PC-3 (cell line): ENCODE measurements around the gene PRKACA. TPM values are rescaled to one million over a fixed set of nuclear protein-coding genes. Genes with fewer than 3 reads are reported as not detected.

Experiments
- ATAC-seq: fragments of 200-7000 bp; cut with Tn5 transposase; 2 replicates; pipeline ENCODE4 v1.9.1; 2020; ENCODE audit warnings: mild to moderate bottlenecking, moderate library complexity
- BruUV-seq: library from RNA; stranded (reverse); fragments of 400-500 nt; replicated peaks from 2 replicates; lab custom pipeline; 2021; lab: Mats Ljungman, UMichigan
- CTCF ChIA-PET: fragments of 300-600 bp; sonication (Branson Sonifier 250); formaldehyde crosslinking; loops from one replicate; lab custom pipeline; 2022; ENCODE audit warnings: antibody characterized with exemption; lab: Charles Lee
- POLR2A ChIA-PET: fragments of 300-600 bp; sonication (Branson Sonifier 250); formaldehyde crosslinking; loops from one replicate; lab custom pipeline; 2022; ENCODE audit warnings: antibody characterized with exemption; ENCODE audit not compliant: unreplicated experiment; lab: Charles Lee
- DNase-seq: peaks from one replicate; pipeline ENCODE4 v3.0.0-alpha.2; 2015
- H2AFZ ChIP-seq: fragments of 300-600 bp; sonication (generic); 2 replicates; pipeline ENCODE4 v1.6.0; 2016; ENCODE audit warnings: antibody characterized with exemption, low read length
- H3F3A ChIP-seq: fragments of 300-600 bp; sonication (generic); one replicate; pipeline ENCODE4 v1.6.0; 2017; ENCODE audit warnings: antibody characterized with exemption, low read length, control low read depth, mild to moderate bottlenecking; ENCODE audit not compliant: unreplicated experiment
- H3K27ac ChIP-seq: fragments of 300-600 bp; sonication (generic); 2 replicates; pipeline ENCODE4 v1.5.1; 2016; ENCODE audit warnings: mild to moderate bottlenecking, low read length
- H3K27me3 ChIP-seq: fragments of 300-600 bp; sonication (generic); 2 replicates; pipeline ENCODE4 v1.6.1; 2016; ENCODE audit warnings: low read length, mixed read lengths
- H3K36me3 ChIP-seq: fragments of 300-600 bp; sonication (generic); 2 replicates; pipeline ENCODE4 v1.6.1; 2016; ENCODE audit warnings: low read depth, mixed run types, low read length, mixed read lengths
- H3K4me1 ChIP-seq: fragments of 300-600 bp; sonication (generic); 2 replicates; pipeline ENCODE4 v1.5.1; 2016; ENCODE audit warnings: low read length; ENCODE audit not compliant: insufficient read depth
- H3K4me2 ChIP-seq: fragments of 300-600 bp; sonication (generic); 2 replicates; pipeline ENCODE4 v1.6.0; 2016; ENCODE audit warnings: low read length
- H3K4me3 ChIP-seq: fragments of 300-600 bp; sonication (generic); 2 replicates; pipeline ENCODE4 v1.5.1; 2016; ENCODE audit warnings: mild to moderate bottlenecking, low read length, mixed read lengths
- H3K79me2 ChIP-seq: fragments of 300-600 bp; sonication (generic); 2 replicates; pipeline ENCODE4 v1.6.1; 2017; ENCODE audit warnings: low read length, mixed read lengths
- H3K9ac ChIP-seq: fragments of 300-600 bp; sonication (generic); 2 replicates; pipeline ENCODE4 v1.6.0; 2016; ENCODE audit warnings: mild to moderate bottlenecking, low read length
- H3K9me2 ChIP-seq: fragments of 300-600 bp; sonication (generic); replicated peaks from 2 replicates; pipeline ENCODE4 v1.6.1; 2016; ENCODE audit warnings: mixed run types, low read length, mixed read lengths
- H3K9me3 ChIP-seq: fragments of 300-600 bp; sonication (generic); 2 replicates; pipeline ENCODE4 v1.6.1; 2016; ENCODE audit warnings: low read length, mixed read lengths
- H4K20me1 ChIP-seq: fragments of 300-600 bp; sonication (generic); 2 replicates; pipeline ENCODE4 v1.6.1; 2016; ENCODE audit warnings: low read length, mixed read lengths
- CTCF ChIP-seq: fragments of 300-600 bp; sonication (generic); conservative IDR thresholded peaks from 2 replicates; pipeline ENCODE4 v1.5.1; 2017; ENCODE audit warnings: antibody characterized with exemption, low read depth, mild to moderate bottlenecking, low read length
- EZH2 ChIP-seq: fragments of 300-600 bp; sonication (generic); IDR thresholded peaks from one replicate; pipeline ENCODE4 v1.6.1; 2017; ENCODE audit warnings: antibody characterized with exemption, mild to moderate bottlenecking, low read length; ENCODE audit not compliant: unreplicated experiment
- EZH2phosphoT487 ChIP-seq: fragments of 300-600 bp; sonication (generic); IDR thresholded peaks from 2 replicates; pipeline ENCODE4 v1.6.1; 2018; ENCODE audit warnings: mild to moderate bottlenecking, antibody characterized with exemption, low read length, borderline replicate concordance
- intact Hi-C: fragments of 100-400 bp; cut with micrococcal nuclease; formaldehyde crosslinking; loops from 2 replicates; pipeline ENCODE4 v1.9.0; 2023
- total RNA-seq: library from RNA; depleted of rRNA; stranded (reverse); fragments of >200 nt; gene quantifications from 2 replicates; pipeline ENCODE4 v1.2.3, GENCODE V29; 2014

PRKACA gene
- total RNA-seq, 1 experiment from 2014 or later = 50.2 TPM

DNA sequence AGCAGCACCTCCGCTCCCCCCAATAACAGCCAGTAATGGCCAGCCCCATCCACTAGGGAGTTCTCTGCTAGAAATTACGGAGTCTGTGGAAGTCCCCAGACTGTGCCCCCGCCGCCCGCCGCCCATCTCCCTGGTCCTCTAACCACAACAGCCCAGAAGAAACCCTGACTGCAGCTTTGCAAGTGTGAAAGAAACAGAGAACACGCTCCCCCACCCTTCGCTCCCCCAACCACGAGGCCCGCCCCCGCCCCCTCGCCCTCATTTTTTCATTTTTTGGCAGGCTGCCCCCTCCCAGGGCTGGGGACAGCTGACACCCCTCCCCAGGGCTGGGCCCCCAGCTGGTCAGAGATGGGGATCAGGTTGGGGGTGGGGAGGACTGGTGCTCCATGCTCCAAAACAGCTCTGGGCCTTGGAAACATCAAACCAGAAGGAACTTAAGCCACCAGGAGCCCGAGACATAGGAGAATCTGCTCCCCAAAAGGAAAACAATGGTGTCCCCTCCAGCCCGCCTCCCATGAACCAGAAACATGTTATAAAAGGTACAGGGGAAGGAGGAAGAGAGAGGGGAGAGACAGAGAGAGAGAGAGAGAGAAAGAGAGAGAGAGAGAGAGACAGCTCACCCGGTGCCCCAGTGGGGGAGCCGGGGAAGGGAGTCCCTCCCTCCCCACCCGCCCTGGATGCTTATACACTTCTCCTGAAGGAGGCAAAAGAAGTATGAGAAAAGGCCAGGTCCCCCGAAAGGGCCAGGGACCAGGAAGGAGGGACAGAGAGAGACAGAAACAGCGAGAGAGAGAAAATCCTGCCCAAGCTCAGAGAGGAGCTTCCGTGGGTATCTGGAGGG lies 48.6 kb upstream of the PRKACA start:
- ChIA-PET POLR2A (no interaction called here), CTCF (interaction anchor here (0.7 kb wide), 1 partner anchor 107 kb away, joined by 11 read pairs; no protein-coding TSS in a partner anchor)
- no TSS peak for BruUV-seq
- Histone ChIP-seq H3K9me3 (no peaks in the 10 kb centered on the region), H3K4me1 (no peaks in the 10 kb centered on the region), H2AFZ (no peak overlapping the region), H3K4me3 (no peak overlapping the region), H3K27me3 (no peaks in the 10 kb centered on the region), H3K79me2 (no peaks in the 10 kb centered on the region), H3K4me2 (no peak overlapping the region), H3K27ac (no peak overlapping the region), H3K9me2 (no peaks in the 10 kb centered on the region), H3K9ac (no peak overlapping the region), H3K36me3 (peaks cover 18% of the 10 kb centered on the region), H3F3A (no peaks in the 10 kb centered on the region), H4K20me1 (no peaks in the 10 kb centered on the region)
- DNase-seq (no peak), ATAC-seq (no peak)
- intact Hi-C loops = no loop called here
- TF ChIP-seq CTCF (no peak), EZH2 (no peak), EZH2phosphoT487 (no peak)

- Histone ChIP-seq H3K9ac (no peak overlapping the region), H3K4me3 (no peak overlapping the region), H3K79me2 (no peaks in the 10 kb centered on the region), H3K27ac (no peak overlapping the region), H3K9me3 (no peaks in the 10 kb centered on the region), H3K9me2 (no peaks in the 10 kb centered on the region), H3K27me3 (no peaks in the 10 kb centered on the region), H3F3A (no peaks in the 10 kb centered on the region), H3K4me2 (no peak overlapping the region), H3K4me1 (no peaks in the 10 kb centered on the region), H4K20me1 (no peaks in the 10 kb centered on the region), H3K36me3 (peaks cover 8% of the 10 kb centered on the region; the same call in 1 of the 2 replicates), H2AFZ (no peak overlapping the region)
- ChIA-PET CTCF (no interaction called here), POLR2A (no interaction called here)
- ATAC-seq (no peak), DNase-seq (no peak)
- TF ChIP-seq CTCF = no peak
- TF ChIP-seq EZH2phosphoT487 = no peak
- TF ChIP-seq EZH2 = no peak
- BruUV-seq = no TSS peak
- intact Hi-C loops = no loop called here
Observed at GRCh38 chr19:14164724-14165493, 47.3 kb upstream of the PRKACA start.

DNA sequence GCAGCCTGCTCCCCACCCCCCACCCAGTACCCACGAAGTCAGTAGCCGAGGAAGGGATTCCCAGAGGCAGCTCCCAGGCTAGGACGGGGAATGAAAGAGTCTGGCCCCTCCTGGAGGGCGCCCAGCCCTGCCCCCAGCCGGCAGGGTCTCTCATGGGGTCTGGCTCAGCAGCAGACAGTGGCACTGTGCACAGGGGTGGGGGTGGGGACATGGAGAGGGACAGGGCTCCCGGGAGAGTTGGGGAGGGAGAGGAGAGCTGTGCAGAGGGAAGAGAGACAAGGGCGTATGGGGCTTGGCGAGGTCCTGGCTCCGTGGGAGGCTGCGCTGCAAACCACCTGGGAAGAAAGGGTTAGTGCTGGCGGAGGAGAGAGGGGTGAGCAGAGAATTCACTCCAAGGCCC lies 46.5 kb upstream of the PRKACA start:
- TF ChIP-seq EZH2 (no peak), CTCF (no peak), EZH2phosphoT487 (no peak)
- no peak for ATAC-seq
- Histone ChIP-seq H3K27me3 (no peaks in the 10 kb centered on the region), H3K4me2 (no peak overlapping the region), H3K4me1 (no peaks in the 10 kb centered on the region), H3K9ac (no peak overlapping the region), H3F3A (no peaks in the 10 kb centered on the region), H3K79me2 (no peaks in the 10 kb centered on the region), H3K27ac (no peak overlapping the region), H4K20me1 (no peaks in the 10 kb centered on the region), H3K9me2 (no peaks in the 10 kb centered on the region), H3K4me3 (no peak overlapping the region), H2AFZ (no peak overlapping the region), H3K9me3 (no peaks in the 10 kb centered on the region), H3K36me3 (peaks cover 8% of the 10 kb centered on the region)
- ChIA-PET CTCF (no interaction called here), POLR2A (no interaction called here)
- no TSS peak for BruUV-seq
- no peak for DNase-seq
- intact Hi-C loops = no loop called here
